HEK293 (cell line): ENCODE measurements around the gene GNAT1.

ENCODE experiments used
- HOXD13 ChIP-seq: sonication (generic); formaldehyde crosslinking; IDR thresholded peaks from 2 replicates; pipeline ENCODE4 v1.8.0; 2022; ENCODE audit warnings: missing genetic modification reagents, borderline replicate concordance
- MZF1 ChIP-seq: fragments of 450-650 bp; formaldehyde crosslinking; IDR thresholded peaks from 2 replicates; pipeline ENCODE4 v1.5.1; 2017; ENCODE audit warnings: missing biosample characterization, missing genetic modification characterization, borderline replicate concordance
- ZNF514 ChIP-seq: fragments of 450-650 bp; formaldehyde crosslinking; IDR thresholded peaks from 2 replicates; pipeline ENCODE4 v1.5.1; 2016; ENCODE audit warnings: missing biosample characterization, missing genetic modification characterization
- ZSCAN16 ChIP-seq: fragments of 450-650 bp; formaldehyde crosslinking; IDR thresholded peaks from 2 replicates; pipeline ENCODE4 v1.5.1; 2016; ENCODE audit warnings: missing biosample characterization, missing genetic modification characterization

GRCh38 chr3:50162034-50162883 lies 29.2 kb upstream of the GNAT1 start:
- TF ChIP-seq MZF1 (tag by site-specific recombination) (no peak), ZNF514 (tag by site-specific recombination) (no peak), HOXD13 (CRISPR knock-in tag) (no peak), ZSCAN16 (tag by site-specific recombination) (no peak)
